ENCODE results near the gene MRGPRD.

The MRGPRD gene

GRCh38 chr11:68942095-68942620, 38.6 kb downstream of the MRGPRD start:
- no peak for DNase-seq

- DNase-seq: no peak
These were observed 39.3 kb downstream of the MRGPRD start for GRCh38 chr11:68941324-68942094.

GRCh38 chr11:68940651-68941323, 40.0 kb downstream of the MRGPRD start:
- DNase-seq: no peak

GRCh38 chr11:68939583-68940555, 40.9 kb downstream of the MRGPRD start:
- DNase-seq: no peak

- DNase-seq: no peak
These were observed 41.8 kb downstream of the MRGPRD start for GRCh38 chr11:68938816-68939582.

- no peak for DNase-seq
These were observed 42.7 kb downstream of the MRGPRD start for GRCh38 chr11:68938088-68938487.

- DNase-seq: no peak
These were observed 43.8 kb downstream of the MRGPRD start for GRCh38 chr11:68936676-68937620.

GRCh38 chr11:68936358-68936636, 44.5 kb downstream of the MRGPRD start:
- no peak for DNase-seq

- no peak for DNase-seq
These were observed 45.0 kb downstream of the MRGPRD start for GRCh38 chr11:68935516-68936357.

- no peak for DNase-seq
These were observed 45.7 kb downstream of the MRGPRD start for GRCh38 chr11:68935066-68935465.

GRCh38 chr11:68934666-68935065, 46.1 kb downstream of the MRGPRD start:
- no peak for DNase-seq

GRCh38 chr11:68934321-68934645, 46.5 kb downstream of the MRGPRD start:
- no peak for DNase-seq

GRCh38 chr11:68933605-68934320, 47.0 kb downstream of the MRGPRD start:
- no peak for DNase-seq

GRCh38 chr11:68932933-68933577, 47.7 kb downstream of the MRGPRD start:
- DNase-seq: no peak

GRCh38 chr11:68932358-68932757, 48.4 kb downstream of the MRGPRD start:
- no peak for DNase-seq

GRCh38 chr11:68931911-68932310, 48.9 kb downstream of the MRGPRD start:
- no peak for DNase-seq

GRCh38 chr11:68930991-68931855, 49.6 kb downstream of the MRGPRD start:
- no peak for DNase-seq
